ENCODE measurements around the gene TUBA3E.
"Not testable (repeated sequence)": the region's sequence is repeated elsewhere in the genome, so short reads cannot be mapped to it uniquely, and the experiment has no call there.

DNA sequence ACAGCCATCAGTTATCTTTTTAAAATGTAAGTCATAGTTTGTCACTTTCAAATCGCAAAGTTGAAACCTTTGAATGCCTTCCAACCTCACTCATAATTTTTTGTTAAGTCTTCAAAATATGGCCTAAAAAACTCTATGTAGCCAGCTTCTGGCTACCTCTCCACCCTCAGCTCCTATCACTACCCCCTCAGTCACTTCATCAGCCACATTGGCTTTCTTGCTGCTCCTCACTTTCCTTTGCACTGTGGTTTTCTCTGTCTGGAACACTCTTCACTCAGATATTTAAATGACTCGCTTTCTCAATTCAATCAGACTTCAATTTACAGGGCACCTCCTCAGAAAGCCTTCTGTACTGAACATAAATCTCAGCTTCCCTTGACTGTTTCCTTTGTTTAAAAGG lies 34.8 kb upstream of the TUBA3E start:
- TF ChIP-seq, protein P1, sequence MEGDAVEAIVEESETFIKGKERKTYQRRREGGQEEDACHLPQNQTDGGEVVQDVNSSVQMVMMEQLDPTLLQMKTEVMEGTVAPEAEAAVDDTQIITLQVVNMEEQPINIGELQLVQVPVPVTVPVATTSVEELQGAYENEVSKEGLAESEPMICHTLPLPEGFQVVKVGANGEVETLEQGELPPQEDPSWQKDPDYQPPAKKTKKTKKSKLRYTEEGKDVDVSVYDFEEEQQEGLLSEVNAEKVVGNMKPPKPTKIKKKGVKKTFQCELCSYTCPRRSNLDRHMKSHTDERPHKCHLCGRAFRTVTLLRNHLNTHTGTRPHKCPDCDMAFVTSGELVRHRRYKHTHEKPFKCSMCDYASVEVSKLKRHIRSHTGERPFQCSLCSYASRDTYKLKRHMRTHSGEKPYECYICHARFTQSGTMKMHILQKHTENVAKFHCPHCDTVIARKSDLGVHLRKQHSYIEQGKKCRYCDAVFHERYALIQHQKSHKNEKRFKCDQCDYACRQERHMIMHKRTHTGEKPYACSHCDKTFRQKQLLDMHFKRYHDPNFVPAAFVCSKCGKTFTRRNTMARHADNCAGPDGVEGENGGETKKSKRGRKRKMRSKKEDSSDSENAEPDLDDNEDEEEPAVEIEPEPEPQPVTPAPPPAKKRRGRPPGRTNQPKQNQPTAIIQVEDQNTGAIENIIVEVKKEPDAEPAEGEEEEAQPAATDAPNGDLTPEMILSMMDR (optimal IDR thresholded peaks at IDR 0.05 in 1 of 3, IDR thresholded peaks at IDR 0.05 in 1 of 3, conservative IDR thresholded peaks at IDR 0.05 in 1 of 3; ENCODE audit: extremely low read depth in 1 of 3, insufficient read depth in 2 of 3, low read length in 3 of 3) = not testable (repeated sequence)
- not testable (repeated sequence) for TF ChIP-seq EZH2 (IDR thresholded peaks at IDR 0.05; ENCODE audit: low read length)

All from keratinocyte (primary cell).